ENCODE data around the gene DERA.

DNA sequence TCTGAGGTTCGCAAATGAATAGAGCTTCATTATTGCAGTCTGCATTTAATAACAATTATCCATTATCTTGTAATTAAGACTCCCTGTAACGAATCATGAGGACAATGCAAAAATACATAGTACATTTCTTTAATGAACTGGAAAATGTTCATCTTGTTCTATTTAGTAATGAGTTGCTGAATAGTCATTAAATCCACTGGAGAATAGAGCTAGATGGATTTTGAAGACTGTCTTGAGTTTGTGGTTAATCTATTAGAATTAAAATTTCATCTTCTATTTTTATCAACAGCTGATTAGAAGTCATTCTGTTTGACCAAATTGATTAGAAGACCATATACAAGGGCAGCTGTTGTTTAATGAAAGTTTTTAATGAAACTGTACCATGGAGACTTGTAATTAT is 107.2 kb downstream of the DERA start:
- TF ChIP-seq, protein P1, sequence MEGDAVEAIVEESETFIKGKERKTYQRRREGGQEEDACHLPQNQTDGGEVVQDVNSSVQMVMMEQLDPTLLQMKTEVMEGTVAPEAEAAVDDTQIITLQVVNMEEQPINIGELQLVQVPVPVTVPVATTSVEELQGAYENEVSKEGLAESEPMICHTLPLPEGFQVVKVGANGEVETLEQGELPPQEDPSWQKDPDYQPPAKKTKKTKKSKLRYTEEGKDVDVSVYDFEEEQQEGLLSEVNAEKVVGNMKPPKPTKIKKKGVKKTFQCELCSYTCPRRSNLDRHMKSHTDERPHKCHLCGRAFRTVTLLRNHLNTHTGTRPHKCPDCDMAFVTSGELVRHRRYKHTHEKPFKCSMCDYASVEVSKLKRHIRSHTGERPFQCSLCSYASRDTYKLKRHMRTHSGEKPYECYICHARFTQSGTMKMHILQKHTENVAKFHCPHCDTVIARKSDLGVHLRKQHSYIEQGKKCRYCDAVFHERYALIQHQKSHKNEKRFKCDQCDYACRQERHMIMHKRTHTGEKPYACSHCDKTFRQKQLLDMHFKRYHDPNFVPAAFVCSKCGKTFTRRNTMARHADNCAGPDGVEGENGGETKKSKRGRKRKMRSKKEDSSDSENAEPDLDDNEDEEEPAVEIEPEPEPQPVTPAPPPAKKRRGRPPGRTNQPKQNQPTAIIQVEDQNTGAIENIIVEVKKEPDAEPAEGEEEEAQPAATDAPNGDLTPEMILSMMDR (IDR thresholded peaks at IDR 0.05; ENCODE audit: borderline replicate concordance, extremely low read depth, low read length, poor library complexity, severe bottlenecking) = no peak
- no peak for TF ChIP-seq EZH2 (IDR thresholded peaks at IDR 0.05; ENCODE audit: borderline replicate concordance, low read depth, low read length, severe bottlenecking)

Data from DND-41 (cell line).